ENCODE results near the gene RPL36A.

Gene RPL36A

GRCh38 chrX:101442085-101442484 lies 51.3 kb downstream of the RPL36A start:
- DNase-seq (ENCODE audit: low read depth), result no peak

Measured in stimulated activated CD8-positive, alpha-beta memory T cell treated with anti-CD3 and anti-CD28 coated beads, Interleukin-12 subunit alpha, Interleukin-12 subunit beta, amount 100 ng/mL, for 1 hour (primary cell).